Thyroid gland (tissue), 4 donors: ENCODE data around the gene PBX1.

Source experiments
- POLR2A ChIP-seq, 2 donors: fragments of 450-650 bp; IDR thresholded peaks; one replicate each; pipeline ENCODE4 v1.6.1; 2017; ENCODE audit warnings: antibody characterized with exemption in 2 of 2, mild to moderate bottlenecking in 2 of 2, moderate library complexity in 1 of 2
- TF ChIP-seq, protein P1 (sequence below), 6 experiments: fragments of 200-600 bp in 3 of 6; fragments of 450-650 bp in 3 of 6; sonication (generic) in 3 of 6; IDR thresholded peaks; one replicate each; pipeline ENCODE4 v1.5.1; 2016 to 2019; ENCODE audit warnings: antibody characterized with exemption in 6 of 6, mild to moderate bottlenecking in 2 of 6, inconsistent platforms in 1 of 6, moderate library complexity in 1 of 6

DNA sequence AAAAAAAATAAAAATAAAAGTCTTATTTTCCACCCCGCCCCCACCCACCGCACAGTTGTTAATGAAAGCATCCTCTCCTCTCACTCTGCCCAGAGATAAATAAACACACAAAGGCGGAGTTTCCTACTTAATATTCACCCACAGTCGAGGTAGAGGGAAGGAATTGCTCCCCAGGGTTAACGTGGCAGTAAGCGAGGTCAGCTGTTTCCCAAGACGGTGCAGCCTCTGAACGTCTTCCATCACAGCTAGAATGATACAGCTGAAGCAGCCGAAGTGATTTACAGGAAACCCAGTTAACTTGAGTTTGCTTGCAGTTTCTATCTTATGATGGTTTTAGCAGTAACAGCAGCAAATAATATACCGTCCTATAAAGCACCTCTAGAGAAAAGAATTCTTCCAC is 283.9 kb downstream of the PBX1 start:
- no peak for TF ChIP-seq POLR2A (IDR thresholded peaks at IDR 0.05)
- TF ChIP-seq, protein P1, sequence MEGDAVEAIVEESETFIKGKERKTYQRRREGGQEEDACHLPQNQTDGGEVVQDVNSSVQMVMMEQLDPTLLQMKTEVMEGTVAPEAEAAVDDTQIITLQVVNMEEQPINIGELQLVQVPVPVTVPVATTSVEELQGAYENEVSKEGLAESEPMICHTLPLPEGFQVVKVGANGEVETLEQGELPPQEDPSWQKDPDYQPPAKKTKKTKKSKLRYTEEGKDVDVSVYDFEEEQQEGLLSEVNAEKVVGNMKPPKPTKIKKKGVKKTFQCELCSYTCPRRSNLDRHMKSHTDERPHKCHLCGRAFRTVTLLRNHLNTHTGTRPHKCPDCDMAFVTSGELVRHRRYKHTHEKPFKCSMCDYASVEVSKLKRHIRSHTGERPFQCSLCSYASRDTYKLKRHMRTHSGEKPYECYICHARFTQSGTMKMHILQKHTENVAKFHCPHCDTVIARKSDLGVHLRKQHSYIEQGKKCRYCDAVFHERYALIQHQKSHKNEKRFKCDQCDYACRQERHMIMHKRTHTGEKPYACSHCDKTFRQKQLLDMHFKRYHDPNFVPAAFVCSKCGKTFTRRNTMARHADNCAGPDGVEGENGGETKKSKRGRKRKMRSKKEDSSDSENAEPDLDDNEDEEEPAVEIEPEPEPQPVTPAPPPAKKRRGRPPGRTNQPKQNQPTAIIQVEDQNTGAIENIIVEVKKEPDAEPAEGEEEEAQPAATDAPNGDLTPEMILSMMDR (IDR thresholded peaks at IDR 0.05), result no peak
